Measurements from ENCODE around the gene METTL1.
A peak's percentile ranks its signal among the peaks of the same experiment; 100 is the strongest.

Gene METTL1

GRCh38 chr12:57735952-57736740, 35.8 kb downstream of the METTL1 start:
- DNase-seq = peak; percentile 43 to 49

GRCh38 chr12:57735198-57735855, 36.6 kb downstream of the METTL1 start:
- no peak for DNase-seq

- no peak for DNase-seq
These were observed 37.3 kb downstream of the METTL1 start for GRCh38 chr12:57734591-57734990.

DNA sequence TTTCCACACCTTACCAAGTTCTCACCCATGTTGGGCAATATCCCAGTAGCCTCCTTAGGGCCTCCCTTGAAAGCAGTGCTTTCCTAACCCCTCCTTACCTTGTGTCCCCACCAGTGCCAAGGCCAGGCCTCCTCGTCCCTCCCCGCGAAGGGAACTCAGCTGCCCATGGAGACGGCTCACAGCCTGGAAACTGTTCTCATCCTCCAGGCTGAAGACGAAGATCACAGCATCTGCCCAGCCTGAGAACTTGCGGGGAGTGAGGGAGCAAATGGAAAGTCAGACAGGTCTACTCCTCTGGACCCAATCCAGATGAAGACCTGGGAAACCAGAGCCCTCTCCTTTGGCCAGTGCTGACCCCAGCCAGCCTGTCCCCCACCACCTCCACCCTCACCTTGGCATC, 38.0 kb downstream of the METTL1 start:
- no peak for DNase-seq

DNA sequence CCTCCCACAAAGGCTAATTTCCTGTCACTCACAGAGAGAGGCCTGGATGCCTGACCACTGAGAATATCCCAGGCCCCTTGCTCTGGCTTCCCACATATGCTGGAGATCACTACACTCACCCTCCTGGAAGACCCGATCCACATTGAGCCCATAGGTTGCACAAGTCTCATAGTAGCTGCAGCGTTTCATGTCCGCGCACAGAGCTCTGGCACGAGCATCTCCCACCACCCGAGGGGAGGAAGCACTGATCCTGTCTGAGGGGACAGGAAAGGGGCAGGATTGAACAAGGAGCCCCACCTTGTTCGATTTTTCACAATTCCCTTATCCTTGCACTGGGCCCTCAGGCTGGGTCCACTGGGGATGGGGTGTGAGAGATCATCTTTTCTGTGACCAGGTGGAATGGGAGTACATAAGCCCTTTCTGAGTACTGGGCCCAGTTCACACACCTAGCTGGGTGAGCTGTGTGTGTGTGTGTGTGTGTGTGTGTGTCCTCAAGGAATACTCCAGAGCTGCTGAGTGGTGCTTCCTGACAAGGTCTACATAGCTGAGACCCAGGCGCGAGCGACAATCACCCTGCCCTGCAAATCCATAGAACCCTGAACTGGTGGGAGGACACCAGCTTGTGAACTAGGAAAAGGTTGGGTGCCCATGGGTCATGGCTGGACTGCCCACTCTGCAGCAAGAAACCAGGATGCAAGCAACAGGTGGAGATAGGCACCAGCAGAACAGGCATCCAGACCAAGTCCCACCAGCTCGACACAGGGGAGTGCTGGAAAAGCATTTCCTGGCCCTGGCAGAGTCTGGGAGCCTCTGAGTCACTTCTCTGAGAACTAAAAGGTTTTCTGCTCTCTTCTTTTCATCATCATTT, 38.9 kb downstream of the METTL1 start:
- no peak for DNase-seq

GRCh38 chr12:57732270-57732669, 39.6 kb downstream of the METTL1 start:
- DNase-seq = no peak

DNA sequence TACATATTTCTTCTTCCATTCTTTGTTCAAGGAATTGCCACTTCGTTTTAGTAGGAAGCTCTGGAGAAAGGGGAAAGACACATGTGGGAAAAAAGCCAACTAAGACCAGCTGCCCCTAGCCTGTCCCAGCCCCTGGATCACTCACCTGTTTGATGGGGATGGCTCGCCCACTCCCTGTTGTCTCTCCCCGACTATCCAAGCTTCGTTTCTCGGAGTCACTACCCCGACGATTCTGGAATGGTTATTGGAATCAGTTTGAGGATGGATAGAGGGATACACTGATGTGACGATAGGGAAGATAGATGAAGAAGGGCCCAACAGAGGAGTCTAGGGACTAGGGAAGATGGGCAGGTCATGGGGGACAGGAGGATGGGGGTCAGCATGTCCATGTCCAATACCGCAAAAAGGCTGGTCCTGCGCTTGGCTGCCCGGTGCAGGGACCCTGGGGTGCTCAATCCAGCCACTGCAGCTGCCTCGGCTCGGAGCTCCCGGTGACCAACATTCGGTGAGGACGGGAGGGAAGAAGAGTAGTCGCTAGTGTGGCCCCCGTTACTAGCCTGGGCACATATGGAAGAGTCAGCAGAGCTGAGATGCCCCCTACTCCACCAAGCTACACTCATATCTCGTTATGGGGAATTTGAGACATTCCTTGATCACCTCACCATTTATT, 40.4 kb downstream of the METTL1 start:
- no peak for DNase-seq

DNA sequence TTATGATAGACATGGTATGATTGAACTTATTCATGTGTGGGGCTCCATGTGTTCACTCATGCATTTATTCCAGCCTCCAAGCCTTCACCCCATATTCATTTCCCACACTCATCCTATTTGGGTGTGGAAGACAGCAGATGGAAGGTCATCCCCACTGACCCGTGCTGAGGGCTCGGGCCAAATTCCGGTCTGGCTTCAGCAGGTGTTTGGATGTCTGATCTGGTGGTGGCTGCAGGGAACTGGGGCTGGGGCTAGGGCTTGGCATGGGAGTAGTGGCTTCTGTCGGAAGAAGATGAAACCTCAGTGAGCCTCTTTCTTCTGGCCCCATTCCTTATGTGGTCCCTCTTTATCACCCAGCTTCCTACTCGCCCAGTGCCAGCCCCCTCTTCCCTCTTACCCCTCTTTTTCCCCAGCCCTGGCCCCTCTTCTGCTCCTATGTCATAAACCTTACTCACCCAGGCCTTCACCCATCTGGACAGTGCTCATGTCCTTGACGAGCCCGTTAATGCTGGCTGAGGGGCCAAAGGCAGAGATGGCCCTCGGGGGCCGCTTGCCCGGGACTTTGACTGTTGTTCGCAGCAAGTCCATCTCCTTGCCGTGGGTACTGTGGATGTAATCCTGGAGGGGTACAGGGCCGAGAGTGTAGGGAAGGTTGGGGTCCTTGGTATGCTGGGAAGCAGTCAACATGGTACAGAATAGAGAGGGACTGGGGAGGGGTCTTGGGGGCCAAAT, 41.4 kb downstream of the METTL1 start:
- no peak for DNase-seq

GRCh38 chr12:57729321-57729844, 42.5 kb downstream of the METTL1 start:
- no peak for DNase-seq

GRCh38 chr12:57727758-57728395, 44.0 kb downstream of the METTL1 start:
- DNase-seq = no peak

DNA sequence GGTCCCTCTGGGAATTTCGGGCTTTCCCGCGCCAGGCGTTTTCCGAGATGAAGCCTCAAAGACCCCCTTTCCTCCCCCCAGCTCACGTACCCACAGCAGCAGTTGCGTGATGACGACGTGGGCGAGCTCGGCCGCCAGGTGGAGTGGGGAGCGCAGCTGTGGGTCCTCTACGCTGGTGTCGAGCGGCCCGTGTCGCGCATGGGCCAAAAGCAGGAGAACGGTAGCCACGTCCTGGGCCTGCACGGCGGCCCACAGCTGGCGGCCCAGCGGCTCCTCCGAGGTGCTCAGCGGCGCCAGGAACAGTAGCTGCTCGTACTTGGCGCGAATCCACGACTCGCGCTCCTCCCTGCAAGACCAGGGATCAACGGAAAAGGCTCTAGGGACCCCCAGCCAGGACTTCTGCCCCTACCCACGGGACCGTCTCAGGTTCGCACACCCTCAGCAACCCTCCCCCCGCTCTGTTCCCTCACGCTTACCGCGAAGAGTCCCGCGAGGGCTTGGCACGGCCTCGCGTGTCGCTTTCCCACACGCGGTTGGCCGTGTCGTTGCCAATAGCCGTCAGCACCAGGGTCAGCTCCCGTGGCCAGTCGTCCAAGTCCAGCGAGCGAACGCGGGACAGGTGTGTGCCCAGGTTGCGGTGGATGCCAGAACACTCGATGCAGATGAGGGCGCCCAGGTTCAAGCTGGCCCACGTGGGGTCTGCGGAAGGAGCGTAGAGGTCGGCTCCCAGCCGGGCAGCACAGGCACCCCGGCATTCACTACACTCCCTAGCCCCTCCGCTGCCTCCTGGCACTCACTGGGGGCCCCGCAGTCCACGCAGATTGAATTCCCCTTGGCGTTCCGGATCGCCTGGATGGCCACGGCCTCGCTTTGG, 44.8 kb downstream of the METTL1 start:
- no peak for DNase-seq

- DNase-seq = peak; percentile 83 to 86
These were observed 45.6 kb downstream of the METTL1 start for GRCh38 chr12:57726151-57726883.

GRCh38 chr12:57725851-57726150, 46.1 kb downstream of the METTL1 start:
- no peak for DNase-seq

GRCh38 chr12:57724936-57725740, 46.8 kb downstream of the METTL1 start:
- no peak for DNase-seq

- DNase-seq = no peak
These were observed 47.6 kb downstream of the METTL1 start for GRCh38 chr12:57724003-57724935.

DNA sequence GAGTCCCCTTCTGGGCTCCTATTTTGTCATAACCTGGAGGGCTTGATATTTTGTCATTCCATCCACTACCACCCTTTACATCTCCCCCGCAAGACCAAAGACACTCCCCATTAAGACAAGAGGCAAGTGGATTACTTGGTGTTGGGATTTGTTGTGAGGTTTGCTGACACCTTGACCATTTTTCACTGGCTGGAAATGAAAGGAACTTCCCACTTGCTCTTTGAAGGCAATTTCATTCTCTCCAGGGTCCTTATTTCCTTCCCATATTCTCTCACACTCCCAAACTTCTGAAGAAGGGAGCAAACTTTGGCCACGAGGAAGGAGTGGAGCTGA, 48.3 kb downstream of the METTL1 start:
- DNase-seq = no peak

DNA sequence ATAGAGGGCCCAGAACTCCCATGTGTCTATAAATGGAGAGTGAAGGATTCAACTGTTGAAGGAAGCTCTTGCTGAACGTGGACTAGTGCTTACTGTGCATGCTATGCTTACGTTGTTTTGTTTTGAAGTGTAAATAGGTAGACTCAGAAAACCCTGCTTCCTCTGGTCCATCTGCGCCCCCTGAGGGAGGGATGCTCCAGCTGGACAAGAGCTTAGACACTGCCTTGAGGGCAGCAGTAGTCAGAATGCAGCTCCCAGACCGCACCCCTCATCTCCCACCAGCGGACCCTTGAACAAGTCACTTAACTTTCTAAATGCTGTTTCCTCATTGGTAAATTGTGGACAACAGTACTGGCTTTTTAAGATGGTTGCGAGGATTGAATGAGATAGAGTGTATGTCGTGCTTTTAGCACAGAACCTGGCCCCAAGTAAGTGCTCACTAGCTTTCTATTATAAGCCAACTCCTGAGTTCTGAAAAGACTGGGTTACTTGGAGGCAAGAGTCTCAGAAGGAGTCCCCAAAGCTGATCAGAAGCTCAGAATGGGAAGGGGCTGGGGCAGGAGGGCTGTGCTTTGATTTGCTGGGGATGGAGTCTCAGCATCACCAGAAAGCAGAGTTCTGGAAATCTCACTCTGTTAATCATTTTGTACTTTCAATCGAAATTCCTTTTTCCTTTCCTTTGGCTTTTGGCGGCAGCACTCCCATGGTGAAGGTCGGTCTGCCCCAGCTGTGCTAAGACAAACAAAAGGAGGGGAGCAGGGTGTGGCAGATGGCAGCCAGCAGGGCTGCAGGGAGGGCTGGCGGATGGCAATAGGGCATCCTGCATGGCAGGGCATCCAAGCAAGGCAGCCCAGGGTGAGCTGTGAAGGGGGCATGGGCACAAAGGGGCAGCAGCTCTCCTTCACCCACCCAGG, 48.9 kb downstream of the METTL1 start:
- DNase-seq = no peak
